GM12878 (cell line): Measurements from ENCODE around the gene OSMR. TPM values are rescaled to one million over a fixed set of nuclear protein-coding genes. Genes with fewer than 3 reads are reported as not detected.

Experiments
- ATAC-seq: fragments of 200-7000 bp; cut with Tn5 transposase; 3 replicates; pipeline ENCODE4 v1.9.1; 2020; ENCODE audit warnings: mild to moderate bottlenecking, moderate library complexity
- BruUV-seq: library from RNA; stranded (reverse); fragments of 400-500 nt; replicated peaks from 2 replicates; lab custom pipeline; 2021; lab: Mats Ljungman, UMichigan
- CTCF ChIA-PET: fragments of 300-600 bp; sonication (Branson Sonifier 250); formaldehyde crosslinking; extraction: SDS; loops from one replicate; lab custom pipeline; 2021; ENCODE audit warnings: inconsistent platforms; lab: Yijun Ruan, JAX
- POLR2A ChIA-PET: fragments of 350-600 bp; formaldehyde crosslinking; extraction: SDS; loops from one replicate; lab custom pipeline; 2021; ENCODE audit warnings: inconsistent platforms; lab: Charles Lee
- RAD21 ChIA-PET: fragments of 300-600 bp; sonication (Branson Sonifier 250); formaldehyde crosslinking; loops from one replicate; lab custom pipeline; 2023; ENCODE audit warnings: antibody characterized with exemption; ENCODE audit not compliant: unreplicated experiment; lab: Charles Lee
- SMC1A ChIA-PET: fragments of 300-600 bp; sonication (Branson Sonifier 250); formaldehyde crosslinking; loops from one replicate; lab custom pipeline; 2023; ENCODE audit not compliant: unreplicated experiment, uncharacterized antibody; lab: Charles Lee
- DNase-seq: peaks from one replicate; pipeline ENCODE4 v3.0.0-alpha.2; 2011; ENCODE audit warnings: low read depth, low spot score
- FAIRE-seq: peaks from 3 replicates; lab custom pipeline; 2011; peaks lifted over from hg19 to GRCh38; lab: Jason Lieb, UNC
- H2AFZ ChIP-seq: 2 replicates; pipeline ENCODE4 v1.6.0; 2011; ENCODE audit warnings: low read depth, low read length, control low read depth; ENCODE audit not compliant: control insufficient read depth
- H3K27ac ChIP-seq: 2 replicates; pipeline ENCODE4 v1.5.1; 2011; ENCODE audit warnings: control low read depth; ENCODE audit not compliant: control insufficient read depth, insufficient read depth
- H3K27me3 ChIP-seq, 2 experiments: replicated peaks in 1 of 2; 2 replicates each; pipeline versions ENCODE4 v1.6.0 to v1.6.1; 2011; ENCODE audit warnings: low read length in 1 of 2; ENCODE audit not compliant: control insufficient read depth in 2 of 2, insufficient read depth in 2 of 2
- H3K36me3 ChIP-seq, 2 experiments: 2 replicates each; pipeline ENCODE4 v1.5.1; 2011; ENCODE audit warnings: low read length in 1 of 2; ENCODE audit not compliant: control insufficient read depth in 2 of 2, insufficient read depth in 2 of 2
- H3K4me1 ChIP-seq: 2 replicates; pipeline ENCODE4 v1.6.1; 2011; ENCODE audit warnings: mild to moderate bottlenecking, low read length, moderate library complexity, mixed read lengths; ENCODE audit not compliant: control insufficient read depth, insufficient read depth
- H3K4me2 ChIP-seq: 2 replicates; pipeline ENCODE4 v1.6.0; 2011; ENCODE audit warnings: control low read depth; ENCODE audit not compliant: control insufficient read depth, insufficient read depth
- H3K4me3 ChIP-seq: fragments of 200-600 bp; sonication (generic); 2 replicates; pipeline ENCODE4 v1.5.1; 2016
- H3K79me2 ChIP-seq: 2 replicates; pipeline ENCODE4 v1.6.0; 2011; ENCODE audit warnings: low read length; ENCODE audit not compliant: control insufficient read depth, insufficient read depth
- H3K9ac ChIP-seq: 2 replicates; pipeline ENCODE4 v1.8.0; 2011; ENCODE audit warnings: low read length, control low read depth, mixed read lengths; ENCODE audit not compliant: control insufficient read depth, insufficient read depth
- H3K9me3 ChIP-seq: replicated peaks from 3 replicates; pipeline ENCODE4 v1.5.1; 2011; ENCODE audit warnings: mild to moderate bottlenecking, low read length; ENCODE audit not compliant: control insufficient read depth, insufficient read depth
- H4K20me1 ChIP-seq: 2 replicates; pipeline ENCODE4 v1.6.0; 2011; ENCODE audit not compliant: control insufficient read depth, insufficient read depth
- RFX5 ChIP-seq: IDR thresholded peaks from 2 replicates; pipeline ENCODE4 v1.6.1; 2011; ENCODE audit warnings: low read depth, low read length, improper control_type of control experiment
- ZBTB11 ChIP-seq: fragments of 450-650 bp; formaldehyde crosslinking; IDR thresholded peaks from 2 replicates; pipeline ENCODE4 v1.5.0; 2022; ENCODE audit warnings: mild to moderate bottlenecking, missing genetic modification characterization
- WGBS: methylation state at CpG from one replicate; pipeline ENCODE4 v1.1.6; 2016; ENCODE audit warnings: low lambda C conversion rate; ENCODE audit not compliant: insufficient replicate concordance, insufficient coverage; ENCODE audit errors: missing lambda C conversion rate; 5-methylcytosine and 5-hydroxymethylcytosine counted together
- in situ Hi-C: fragments of 300-500 bp; cut with MboI; formaldehyde crosslinking; loops from 9 replicates; pipeline ENCODE4 v1.14.3; 2018; ENCODE audit warnings: mixed read lengths
- intact Hi-C: fragments of 100-400 bp; cut with micrococcal nuclease; formaldehyde crosslinking; loops from one replicate; pipeline ENCODE4 v1.14.2; 2022; ENCODE audit not compliant: unreplicated experiment
- polyA plus RNA-seq, 11 experiments: library from polyadenylated mRNA; depleted of rRNA in 4 of 11; unstranded in 6 of 11; stranded (reverse) in 5 of 11; fragments of >200 nt; fragmentation: Nextera tagmentation in 4 of 11; fragmentation: Illumina TruSeq in 1 of 11; extraction: Ambion mirVana in 4 of 11; extraction: Trizol in 1 of 11; gene quantifications; 1 replicate in 1 of 11; 2 replicates in 10 of 11; pipeline versions ENCODE4 v1.2.1 to v1.2.3, GENCODE V29; 2011 to 2016; ENCODE audit warnings: inconsistent platforms in 2 of 11, missing spikeins in 2 of 11, low read depth in 1 of 11
- total RNA-seq, 4 experiments: library from RNA; depleted of rRNA in 3 of 4; stranded (reverse); fragments of >200 nt in 3 of 4; fragmentation: Illumina TruSeq in 1 of 4; extraction: Trizol in 1 of 4; gene quantifications; 2 replicates each; pipeline versions ENCODE4 v1.2.1 to v1.2.3, GENCODE V29; 2013 to 2021
- TF ChIP-seq, protein P1 (sequence below): IDR thresholded peaks from 2 replicates; pipeline ENCODE4 v1.6.1; 2012; ENCODE audit warnings: improper control_type of control experiment, low read depth, low read length; ENCODE audit not compliant: insufficient replicate concordance

Gene OSMR
- total and polyA plus RNA-seq, 10 of the 15 experiments (the other 5 are each of a cell fraction or from before 2014, with no cell fraction given): 0.03 to 0.05 TPM; not detected in 8

DNA sequence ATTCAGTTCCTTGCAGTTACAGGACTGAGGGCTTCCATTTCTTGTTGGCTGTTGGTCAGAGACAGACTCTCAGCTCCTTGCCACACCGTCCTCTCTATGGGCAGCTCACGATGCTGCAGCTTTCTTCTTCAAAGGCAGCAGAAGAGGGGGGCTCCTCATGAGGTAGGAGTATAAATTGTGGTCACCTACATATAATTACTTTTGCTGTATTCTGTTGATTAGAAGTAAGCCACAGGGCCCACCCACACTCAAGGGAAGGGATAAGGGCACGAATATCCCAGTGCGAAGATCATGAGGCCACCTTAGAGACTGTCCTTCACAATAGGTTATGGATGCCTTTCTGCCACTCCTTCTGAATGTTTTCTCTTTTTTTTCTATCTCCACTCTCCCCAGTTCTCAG, 43.7 kb upstream of the OSMR start:
- SMC1A ChIA-PET: no interaction called here
- in situ Hi-C loops: no loop called here
- WGBS: 34% methylated on average over 4 of the region's 4 CpGs

More for the DNA sequence above, 43.7 kb upstream of the OSMR start:
- CTCF ChIA-PET: interaction anchor here (2.3 kb wide), 1 partner anchor 360 kb away, joined by 8 read pairs; no protein-coding TSS in a partner anchor
- Histone ChIP-seq H3K27ac (no peak overlapping the region), H3K4me3 (no peak overlapping the region), H3K79me2 (no peaks in the 10 kb centered on the region), H3K9me3 (no peaks in the 10 kb centered on the region), H4K20me1 (no peaks in the 10 kb centered on the region), H3K9ac (no peak overlapping the region), H3K27me3 (no peaks in the 10 kb centered on the region), H2AFZ (no peak overlapping the region), H3K4me1 (no peaks in the 10 kb centered on the region), H3K4me2 (no peak overlapping the region), H3K36me3 (no peaks in the 10 kb centered on the region)
- DNase-seq (no peak), FAIRE-seq (no peak), ATAC-seq (no peak)
- POLR2A ChIA-PET: no interaction called here
- intact Hi-C loops: no loop called here
- no peak for TF ChIP-seq ZBTB11
- TF ChIP-seq, protein P1, sequence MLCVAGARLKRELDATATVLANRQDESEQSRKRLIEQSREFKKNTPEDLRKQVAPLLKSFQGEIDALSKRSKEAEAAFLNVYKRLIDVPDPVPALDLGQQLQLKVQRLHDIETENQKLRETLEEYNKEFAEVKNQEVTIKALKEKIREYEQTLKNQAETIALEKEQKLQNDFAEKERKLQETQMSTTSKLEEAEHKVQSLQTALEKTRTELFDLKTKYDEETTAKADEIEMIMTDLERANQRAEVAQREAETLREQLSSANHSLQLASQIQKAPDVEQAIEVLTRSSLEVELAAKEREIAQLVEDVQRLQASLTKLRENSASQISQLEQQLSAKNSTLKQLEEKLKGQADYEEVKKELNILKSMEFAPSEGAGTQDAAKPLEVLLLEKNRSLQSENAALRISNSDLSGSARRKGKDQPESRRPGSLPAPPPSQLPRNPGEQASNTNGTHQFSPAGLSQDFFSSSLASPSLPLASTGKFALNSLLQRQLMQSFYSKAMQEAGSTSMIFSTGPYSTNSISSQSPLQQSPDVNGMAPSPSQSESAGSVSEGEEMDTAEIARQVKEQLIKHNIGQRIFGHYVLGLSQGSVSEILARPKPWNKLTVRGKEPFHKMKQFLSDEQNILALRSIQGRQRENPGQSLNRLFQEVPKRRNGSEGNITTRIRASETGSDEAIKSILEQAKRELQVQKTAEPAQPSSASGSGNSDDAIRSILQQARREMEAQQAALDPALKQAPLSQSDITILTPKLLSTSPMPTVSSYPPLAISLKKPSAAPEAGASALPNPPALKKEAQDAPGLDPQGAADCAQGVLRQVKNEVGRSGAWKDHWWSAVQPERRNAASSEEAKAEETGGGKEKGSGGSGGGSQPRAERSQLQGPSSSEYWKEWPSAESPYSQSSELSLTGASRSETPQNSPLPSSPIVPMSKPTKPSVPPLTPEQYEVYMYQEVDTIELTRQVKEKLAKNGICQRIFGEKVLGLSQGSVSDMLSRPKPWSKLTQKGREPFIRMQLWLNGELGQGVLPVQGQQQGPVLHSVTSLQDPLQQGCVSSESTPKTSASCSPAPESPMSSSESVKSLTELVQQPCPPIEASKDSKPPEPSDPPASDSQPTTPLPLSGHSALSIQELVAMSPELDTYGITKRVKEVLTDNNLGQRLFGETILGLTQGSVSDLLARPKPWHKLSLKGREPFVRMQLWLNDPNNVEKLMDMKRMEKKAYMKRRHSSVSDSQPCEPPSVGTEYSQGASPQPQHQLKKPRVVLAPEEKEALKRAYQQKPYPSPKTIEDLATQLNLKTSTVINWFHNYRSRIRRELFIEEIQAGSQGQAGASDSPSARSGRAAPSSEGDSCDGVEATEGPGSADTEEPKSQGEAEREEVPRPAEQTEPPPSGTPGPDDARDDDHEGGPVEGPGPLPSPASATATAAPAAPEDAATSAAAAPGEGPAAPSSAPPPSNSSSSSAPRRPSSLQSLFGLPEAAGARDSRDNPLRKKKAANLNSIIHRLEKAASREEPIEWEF: no peak
- no peak for TF ChIP-seq RFX5
- RAD21 ChIA-PET: interaction anchor here (1.0 kb wide), 1 partner anchor 360 kb away, joined by 3 read pairs; no protein-coding TSS in a partner anchor
- BruUV-seq: no TSS peak
